DOHH2 (cell line): ENCODE measurements around the gene NDUFV2.

Experiments used
- H3F3A ChIP-seq: fragments of 200-600 bp; sonication (generic), shearing (Covaris generic); 2 replicates; pipeline ENCODE4 v1.6.0; 2016; ENCODE audit warnings: antibody characterized with exemption, mild to moderate bottlenecking; ENCODE audit not compliant: control insufficient read depth, insufficient read depth
- H3K27ac ChIP-seq: fragments of 200-600 bp; sonication (generic); 2 replicates; pipeline ENCODE4 v1.5.1; 2014; ENCODE audit warnings: low read depth, mild to moderate bottlenecking, low read length, moderate library complexity
- H3K27me3 ChIP-seq: fragments of 200-600 bp; sonication (generic); 2 replicates; pipeline ENCODE4 v1.6.1; 2014; ENCODE audit warnings: mild to moderate bottlenecking, low read length, mixed read lengths; ENCODE audit not compliant: control insufficient read depth
- H3K36me3 ChIP-seq: fragments of 200-600 bp; sonication (generic); 2 replicates; pipeline ENCODE4 v1.6.1; 2014; ENCODE audit warnings: mild to moderate bottlenecking, low read length, moderate library complexity, mixed read lengths; ENCODE audit not compliant: control insufficient read depth
- H3K4me1 ChIP-seq: fragments of 200-600 bp; sonication (generic); 2 replicates; pipeline ENCODE4 v1.6.1; 2014; ENCODE audit warnings: mild to moderate bottlenecking, low read length, mixed read lengths; ENCODE audit not compliant: control insufficient read depth
- H3K4me2 ChIP-seq: fragments of 200-600 bp; sonication (generic); 2 replicates; pipeline ENCODE4 v1.6.0; 2014; ENCODE audit warnings: mild to moderate bottlenecking, low read length, moderate library complexity
- H3K4me3 ChIP-seq: fragments of 200-600 bp; sonication (generic); 2 replicates; pipeline ENCODE4 v1.5.1; 2014; ENCODE audit warnings: mild to moderate bottlenecking, low read length, mixed read lengths
- H3K79me2 ChIP-seq: fragments of 200-600 bp; sonication (generic); 2 replicates; pipeline ENCODE4 v1.6.1; 2014; ENCODE audit warnings: mild to moderate bottlenecking, low read length, mixed read lengths; ENCODE audit not compliant: control insufficient read depth
- H3K9me2 ChIP-seq: fragments of 200-600 bp; sonication (generic); replicated peaks from 2 replicates; pipeline ENCODE4 v1.6.1; 2014; ENCODE audit warnings: mild to moderate bottlenecking, low read length, mixed read lengths; ENCODE audit not compliant: control insufficient read depth
- H3K9me3 ChIP-seq: fragments of 200-600 bp; sonication (generic); 2 replicates; pipeline ENCODE4 v1.6.1; 2014; ENCODE audit warnings: antibody characterized with exemption, low read length, mixed read lengths; ENCODE audit not compliant: control insufficient read depth, insufficient read depth
- H4K20me1 ChIP-seq: fragments of 200-600 bp; sonication (generic); 2 replicates; pipeline ENCODE4 v1.6.0; 2014; ENCODE audit warnings: low read depth, mild to moderate bottlenecking, antibody characterized with exemption, low read length, moderate library complexity; ENCODE audit not compliant: control insufficient read depth, insufficient read depth
- EZH2phosphoT487 ChIP-seq: fragments of 200-600 bp; sonication (generic); IDR thresholded peaks from 2 replicates; pipeline ENCODE4 v1.6.1; 2017; ENCODE audit warnings: borderline replicate concordance, mild to moderate bottlenecking, antibody characterized with exemption, low read length, moderate library complexity, mixed read lengths
- TF ChIP-seq, protein P1 (sequence below): fragments of 200-600 bp; sonication (generic); IDR thresholded peaks from one replicate; pipeline ENCODE4 v1.5.1; 2014; ENCODE audit warnings: antibody characterized with exemption, mild to moderate bottlenecking, low read depth, low read length; ENCODE audit not compliant: poor library complexity, severe bottlenecking

The NDUFV2 gene

DNA sequence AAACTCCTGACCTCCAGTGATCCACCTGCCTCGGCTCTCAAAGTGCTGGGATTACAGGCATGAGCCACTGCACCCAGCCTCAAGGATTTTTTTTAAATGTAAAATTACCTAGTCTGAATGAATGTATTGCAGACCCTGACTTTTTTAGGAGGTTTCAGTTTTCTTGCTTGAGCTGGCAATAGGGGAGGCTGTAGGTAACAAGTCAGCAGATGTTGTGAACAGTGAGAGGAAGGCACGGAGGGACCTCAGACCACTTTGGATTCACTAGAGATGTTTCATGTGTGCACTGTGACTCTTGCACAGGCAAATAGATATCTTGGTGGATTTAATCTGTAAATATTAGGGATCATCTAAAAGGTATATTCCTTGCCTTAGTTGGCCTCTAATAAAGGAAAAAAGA, 6.4 kb downstream of the NDUFV2 start:
- Histone ChIP-seq H3K27ac (no peak overlapping the region), H3K36me3 (peaks cover 85% of the 10 kb centered on the region), H3K27me3 (no peaks in the 10 kb centered on the region), H3K4me1 (peaks cover 80% of the 10 kb centered on the region), H3K79me2 (peaks cover 100% of the 10 kb centered on the region), H3K4me3 (no peak overlapping the region), H3K4me2 (0 out of 2 replicates have a peak overlapping the region, but pooled peaks have one; percentile 1), H3K9me2 (no peaks in the 10 kb centered on the region), H4K20me1 (peaks cover 51% of the 10 kb centered on the region), H3K9me3 (no peaks in the 10 kb centered on the region), H3F3A (no peaks in the 10 kb centered on the region)
- TF ChIP-seq, protein P1, sequence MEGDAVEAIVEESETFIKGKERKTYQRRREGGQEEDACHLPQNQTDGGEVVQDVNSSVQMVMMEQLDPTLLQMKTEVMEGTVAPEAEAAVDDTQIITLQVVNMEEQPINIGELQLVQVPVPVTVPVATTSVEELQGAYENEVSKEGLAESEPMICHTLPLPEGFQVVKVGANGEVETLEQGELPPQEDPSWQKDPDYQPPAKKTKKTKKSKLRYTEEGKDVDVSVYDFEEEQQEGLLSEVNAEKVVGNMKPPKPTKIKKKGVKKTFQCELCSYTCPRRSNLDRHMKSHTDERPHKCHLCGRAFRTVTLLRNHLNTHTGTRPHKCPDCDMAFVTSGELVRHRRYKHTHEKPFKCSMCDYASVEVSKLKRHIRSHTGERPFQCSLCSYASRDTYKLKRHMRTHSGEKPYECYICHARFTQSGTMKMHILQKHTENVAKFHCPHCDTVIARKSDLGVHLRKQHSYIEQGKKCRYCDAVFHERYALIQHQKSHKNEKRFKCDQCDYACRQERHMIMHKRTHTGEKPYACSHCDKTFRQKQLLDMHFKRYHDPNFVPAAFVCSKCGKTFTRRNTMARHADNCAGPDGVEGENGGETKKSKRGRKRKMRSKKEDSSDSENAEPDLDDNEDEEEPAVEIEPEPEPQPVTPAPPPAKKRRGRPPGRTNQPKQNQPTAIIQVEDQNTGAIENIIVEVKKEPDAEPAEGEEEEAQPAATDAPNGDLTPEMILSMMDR = no peak
- no peak for TF ChIP-seq EZH2phosphoT487

GRCh38 chr18:9109523-9109922, 7.0 kb downstream of the NDUFV2 start:
- Histone ChIP-seq H4K20me1 (peaks cover 45% of the 10 kb centered on the region), H3F3A (no peaks in the 10 kb centered on the region), H3K4me2 (0 out of 2 replicates have a peak overlapping the region, but pooled peaks have one; percentile 1)

DNA sequence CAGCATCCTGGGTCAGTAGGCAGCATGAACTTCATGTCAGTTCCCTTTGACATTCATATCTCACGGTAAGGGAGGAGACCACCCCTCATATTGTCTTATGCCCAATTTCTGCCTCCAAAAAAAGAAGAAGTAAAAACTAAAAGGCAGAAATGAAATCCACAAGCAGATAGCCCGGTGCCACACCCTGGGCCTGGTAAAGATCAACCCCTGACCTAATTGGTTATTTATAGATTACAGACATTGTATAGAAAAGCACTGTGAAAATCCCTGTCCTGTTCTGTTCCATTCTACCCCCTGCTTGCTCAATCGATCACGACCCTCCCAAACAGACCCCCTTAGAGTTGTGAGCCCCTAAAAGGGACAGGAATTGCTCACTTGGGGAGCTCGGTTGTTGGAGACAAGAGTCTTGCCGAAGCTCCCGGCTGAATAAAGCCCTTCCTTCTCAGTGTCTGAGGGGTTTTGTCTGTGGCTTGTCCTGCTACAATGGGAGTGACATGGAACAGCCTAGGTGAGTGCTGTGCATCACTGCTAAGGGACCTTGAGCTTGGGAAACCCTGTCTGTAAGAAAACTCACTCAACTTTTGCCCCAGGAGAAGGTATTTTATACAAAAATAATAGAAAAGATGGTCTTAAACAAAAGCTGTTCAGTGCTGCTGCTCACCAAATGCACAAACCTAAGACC, 11.1 kb downstream of the NDUFV2 start:
- no peak overlapping the region for H3K4me3 ChIP-seq
- H3K36me3 ChIP-seq = peaks cover 77% of the 10 kb centered on the region
- no peaks in the 10 kb centered on the region for H3K9me2 ChIP-seq
- no peak for TF ChIP-seq EZH2phosphoT487
- TF ChIP-seq, protein P1 = no peak
- peaks cover 7% of the 10 kb centered on the region for H3F3A ChIP-seq
- H3K4me2 ChIP-seq = peak overlapping the region; percentile 3
- H4K20me1 ChIP-seq = peaks cover 16% of the 10 kb centered on the region
- peaks cover 76% of the 10 kb centered on the region for H3K4me1 ChIP-seq
- peaks cover 100% of the 10 kb centered on the region for H3K79me2 ChIP-seq
- no peaks in the 10 kb centered on the region for H3K27me3 ChIP-seq
- H3K9me3 ChIP-seq = no peaks in the 10 kb centered on the region
- H3K27ac ChIP-seq = no peak overlapping the region

More at GRCh38 chr18:9109523-9109922, 7.0 kb downstream of the NDUFV2 start:
- no peaks in the 10 kb centered on the region for H3K27me3 ChIP-seq
- H3K4me1 ChIP-seq = peaks cover 76% of the 10 kb centered on the region
- H3K36me3 ChIP-seq = peaks cover 81% of the 10 kb centered on the region
- no peaks in the 10 kb centered on the region for H3K9me3 ChIP-seq
- TF ChIP-seq, protein P1 = no peak
- no peak for TF ChIP-seq EZH2phosphoT487
- H3K9me2 ChIP-seq = no peaks in the 10 kb centered on the region
- H3K27ac ChIP-seq = no peak overlapping the region
- H3K4me3 ChIP-seq = no peak overlapping the region
- H3K79me2 ChIP-seq = peaks cover 100% of the 10 kb centered on the region
